ENCODE results near the gene DAPP1.

DAPP1 gene

GRCh38 chr4:99832321-99832720, 15.7 kb downstream of the DAPP1 start:
- H3K36me3 Mint-ChIP-seq: peaks cover 35% of the 10 kb centered on the region
- no peak overlapping the region for H3K27ac Mint-ChIP-seq
- H3K4me1 Mint-ChIP-seq: peaks cover 10% of the 10 kb centered on the region
- CTCF ChIA-PET: interaction anchor here (0.7 kb wide), 1 partner anchor 53 kb away, joined by 5 read pairs; no protein-coding TSS in a partner anchor
- DNase-seq: no peak
- H3K27me3 Mint-ChIP-seq: no peaks in the 10 kb centered on the region
- no peaks in the 10 kb centered on the region for H3K9me3 Mint-ChIP-seq
- H3K4me3 Mint-ChIP-seq: no peak overlapping the region

GRCh38 chr4:99832758-99833157, 16.1 kb downstream of the DAPP1 start:
- H3K9me3 Mint-ChIP-seq: no peaks in the 10 kb centered on the region
- H3K4me1 Mint-ChIP-seq: peaks cover 6% of the 10 kb centered on the region
- peaks cover 36% of the 10 kb centered on the region for H3K36me3 Mint-ChIP-seq
- no peak for DNase-seq
- H3K27ac Mint-ChIP-seq: no peak overlapping the region
- no peaks in the 10 kb centered on the region for H3K27me3 Mint-ChIP-seq
- no peak overlapping the region for H3K4me3 Mint-ChIP-seq
- CTCF ChIA-PET: no interaction called here

GRCh38 chr4:99833756-99834155, 17.1 kb downstream of the DAPP1 start:
- Mint-ChIP-seq H3K9me3 (no peaks in the 10 kb centered on the region), H3K4me1 (peaks cover under 1% of the 10 kb centered on the region), H3K27me3 (no peaks in the 10 kb centered on the region), H3K36me3 (peaks cover 38% of the 10 kb centered on the region), H3K4me3 (no peak overlapping the region), H3K27ac (no peak overlapping the region)
- DNase-seq: no peak
- CTCF ChIA-PET: interaction anchor here (0.6 kb wide), 1 partner anchor 51 kb away, joined by 4 read pairs; no protein-coding TSS in a partner anchor

- Mint-ChIP-seq H3K27me3 (no peaks in the 10 kb centered on the region), H3K4me3 (no peak overlapping the region), H3K27ac (no peak overlapping the region), H3K9me3 (no peaks in the 10 kb centered on the region), H3K4me1 (no peaks in the 10 kb centered on the region), H3K36me3 (peaks cover 45% of the 10 kb centered on the region)
- CTCF ChIA-PET: no interaction called here
- no peak for DNase-seq
Measured at GRCh38 chr4:99834569-99834968, 17.9 kb downstream of the DAPP1 start.

- Mint-ChIP-seq H3K36me3 (peaks cover 47% of the 10 kb centered on the region), H3K27me3 (no peaks in the 10 kb centered on the region), H3K4me3 (no peak overlapping the region), H3K27ac (peak overlapping the region; percentile 6), H3K4me1 (no peaks in the 10 kb centered on the region), H3K9me3 (no peaks in the 10 kb centered on the region)
- no peak for DNase-seq
- CTCF ChIA-PET: interaction anchor here (1.3 kb wide), 1 partner anchor 14 kb away, joined by 3 read pairs; no protein-coding TSS in a partner anchor
Measured at GRCh38 chr4:99835942-99836341, 19.3 kb downstream of the DAPP1 start.

- Mint-ChIP-seq H3K4me3 (no peak overlapping the region), H3K27ac (no peak overlapping the region), H3K4me1 (peaks cover 12% of the 10 kb centered on the region), H3K9me3 (no peaks in the 10 kb centered on the region), H3K36me3 (peaks cover 67% of the 10 kb centered on the region), H3K27me3 (no peaks in the 10 kb centered on the region)
- CTCF ChIA-PET: no interaction called here
- DNase-seq: no peak
Measured at GRCh38 chr4:99838927-99839326, 22.3 kb downstream of the DAPP1 start.

- CTCF ChIA-PET: no interaction called here
- no peak for DNase-seq
- Mint-ChIP-seq H3K36me3 (peaks cover 61% of the 10 kb centered on the region), H3K27me3 (no peaks in the 10 kb centered on the region), H3K4me1 (peaks cover 29% of the 10 kb centered on the region), H3K9me3 (no peaks in the 10 kb centered on the region), H3K4me3 (no peak overlapping the region), H3K27ac (no peak overlapping the region)
Measured at GRCh38 chr4:99841129-99841528, 24.5 kb downstream of the DAPP1 start.

- H3K27ac Mint-ChIP-seq: peak overlapping the region; percentile 2
- H3K9me3 Mint-ChIP-seq: no peaks in the 10 kb centered on the region
- no peak for DNase-seq
- H3K4me3 Mint-ChIP-seq: no peak overlapping the region
- H3K27me3 Mint-ChIP-seq: no peaks in the 10 kb centered on the region
- H3K36me3 Mint-ChIP-seq: peaks cover 62% of the 10 kb centered on the region
- CTCF ChIA-PET: no interaction called here
- H3K4me1 Mint-ChIP-seq: peaks cover 51% of the 10 kb centered on the region
Measured at GRCh38 chr4:99843413-99843812, 26.8 kb downstream of the DAPP1 start.

GRCh38 chr4:99844048-99844447, 27.4 kb downstream of the DAPP1 start:
- H3K4me1 Mint-ChIP-seq: peaks cover 58% of the 10 kb centered on the region

GRCh38 chr4:99845179-99845578, 28.6 kb downstream of the DAPP1 start:
- H3K4me3 Mint-ChIP-seq: no peak overlapping the region
- DNase-seq: no peak
- CTCF ChIA-PET: interaction anchor here (1.4 to 3.1 kb wide), 3 partner anchors 11 to 37 kb away, joined by 4 to 20 read pairs (median 8); partner anchors contain the start of gene DAPP1
- H3K4me1 Mint-ChIP-seq: peaks cover 64% of the 10 kb centered on the region
- no peaks in the 10 kb centered on the region for H3K27me3 Mint-ChIP-seq
- peaks cover 61% of the 10 kb centered on the region for H3K36me3 Mint-ChIP-seq
- no peaks in the 10 kb centered on the region for H3K9me3 Mint-ChIP-seq
- peak overlapping the region; percentile 94 for H3K27ac Mint-ChIP-seq

More at GRCh38 chr4:99844048-99844447, 27.4 kb downstream of the DAPP1 start:
- no peak overlapping the region for H3K4me3 Mint-ChIP-seq
- CTCF ChIA-PET: interaction anchor here (1.0 to 2.6 kb wide), 2 partner anchors 23 to 36 kb away, joined by 3 to 8 read pairs; no protein-coding TSS in a partner anchor
- H3K9me3 Mint-ChIP-seq: no peaks in the 10 kb centered on the region
- H3K27ac Mint-ChIP-seq: no peak overlapping the region
- H3K27me3 Mint-ChIP-seq: no peaks in the 10 kb centered on the region
- no peak for DNase-seq
- peaks cover 62% of the 10 kb centered on the region for H3K36me3 Mint-ChIP-seq

- Mint-ChIP-seq H3K36me3 (peaks cover 59% of the 10 kb centered on the region), H3K4me3 (peak overlapping the region; percentile 14), H3K4me1 (peaks cover 67% of the 10 kb centered on the region), H3K27me3 (no peaks in the 10 kb centered on the region), H3K9me3 (no peaks in the 10 kb centered on the region), H3K27ac (peak overlapping the region; percentile 94)
- CTCF ChIA-PET: interaction anchor here (1.0 to 3.1 kb wide), 7 partner anchors 10 to 103 kb away, joined by 3 to 20 read pairs (median 4); partner anchors contain the start of gene DAPP1
- DNase-seq: no peak
Measured at GRCh38 chr4:99845708-99846469, 29.3 kb downstream of the DAPP1 start.

- Mint-ChIP-seq H3K9me3 (no peaks in the 10 kb centered on the region), H3K4me3 (no peak overlapping the region), H3K27ac (peak overlapping the region; percentile 93), H3K27me3 (no peaks in the 10 kb centered on the region), H3K4me1 (peaks cover 69% of the 10 kb centered on the region), H3K36me3 (peaks cover 49% of the 10 kb centered on the region)
- CTCF ChIA-PET: interaction anchor here (1.2 to 3.1 kb wide), 5 partner anchors 11 to 38 kb away, joined by 4 to 20 read pairs (median 4); partner anchors contain the start of gene DAPP1
- DNase-seq: no peak
Measured at GRCh38 chr4:99846891-99847290, 30.3 kb downstream of the DAPP1 start.

- peaks cover 44% of the 10 kb centered on the region for H3K36me3 Mint-ChIP-seq
- DNase-seq: peak; percentile 40
- no peaks in the 10 kb centered on the region for H3K27me3 Mint-ChIP-seq
- peaks cover 75% of the 10 kb centered on the region for H3K4me1 Mint-ChIP-seq
- no peaks in the 10 kb centered on the region for H3K9me3 Mint-ChIP-seq
- CTCF ChIA-PET: interaction anchor here (0.9 to 3.1 kb wide), 4 partner anchors 11 to 38 kb away, joined by 4 to 20 read pairs (median 5); partner anchors contain the start of gene DAPP1
- H3K4me3 Mint-ChIP-seq: peak overlapping the region; percentile 49
- H3K27ac Mint-ChIP-seq: peak overlapping the region; percentile 93
Measured at GRCh38 chr4:99847362-99847976, 30.8 kb downstream of the DAPP1 start.

GRCh38 chr4:99848591-99849001, 32.0 kb downstream of the DAPP1 start:
- peak; percentile 38 for DNase-seq
- no peak overlapping the region for H3K4me3 Mint-ChIP-seq
- peaks cover 43% of the 10 kb centered on the region for H3K36me3 Mint-ChIP-seq
- CTCF ChIA-PET: interaction anchor here (0.9 to 3.1 kb wide), 3 partner anchors 12 to 39 kb away, joined by 4 to 20 read pairs (median 6); partner anchors contain the start of gene DAPP1
- H3K27me3 Mint-ChIP-seq: no peaks in the 10 kb centered on the region
- no peaks in the 10 kb centered on the region for H3K9me3 Mint-ChIP-seq
- peak overlapping the region; percentile 93 for H3K27ac Mint-ChIP-seq
- H3K4me1 Mint-ChIP-seq: peaks cover 81% of the 10 kb centered on the region

Data from activated naive CD4-positive, alpha-beta T cell treated with anti-CD3 and anti-CD28 coated beads, Interleukin-2, amount 10 ng/mL, durations not matched to agents 7 days and 5 days (primary cell).